NCI-H69 (cell line): ENCODE data around the gene GPATCH8.

Experiments used
- DNase-seq: peaks from one replicate; lab custom pipeline; 2025; lab: John Stamatoyannopoulos, UW

The GPATCH8 gene

DNA sequence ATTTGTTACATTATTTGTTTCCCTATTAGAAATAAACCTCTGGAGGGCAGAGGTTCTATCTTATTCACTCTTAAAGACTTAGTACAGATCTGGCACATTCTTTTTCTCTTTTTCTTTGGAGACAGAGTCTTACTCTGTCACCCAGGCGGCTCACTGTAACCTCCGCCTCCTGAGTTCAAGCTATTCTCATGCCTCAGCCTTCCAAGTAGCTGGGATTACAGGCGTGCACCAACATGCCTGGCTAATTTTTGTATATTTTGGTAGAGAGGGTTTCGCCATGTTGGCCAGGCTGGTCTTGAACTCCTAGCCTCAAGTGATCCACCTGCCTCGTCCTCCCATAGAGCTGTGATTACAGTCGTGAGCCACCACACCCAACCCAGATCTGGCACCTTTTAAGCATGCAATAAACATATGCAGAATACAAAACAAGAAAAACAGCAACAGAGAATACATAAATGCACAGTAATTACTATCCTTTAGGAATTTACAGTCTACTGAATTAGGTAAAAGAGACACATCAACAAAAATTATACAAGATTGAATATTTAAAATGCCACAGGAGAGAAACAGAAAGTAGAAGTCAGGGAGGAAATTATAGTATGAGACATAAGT lies 52.1 kb downstream of the GPATCH8 start:
- no peak for DNase-seq

DNA sequence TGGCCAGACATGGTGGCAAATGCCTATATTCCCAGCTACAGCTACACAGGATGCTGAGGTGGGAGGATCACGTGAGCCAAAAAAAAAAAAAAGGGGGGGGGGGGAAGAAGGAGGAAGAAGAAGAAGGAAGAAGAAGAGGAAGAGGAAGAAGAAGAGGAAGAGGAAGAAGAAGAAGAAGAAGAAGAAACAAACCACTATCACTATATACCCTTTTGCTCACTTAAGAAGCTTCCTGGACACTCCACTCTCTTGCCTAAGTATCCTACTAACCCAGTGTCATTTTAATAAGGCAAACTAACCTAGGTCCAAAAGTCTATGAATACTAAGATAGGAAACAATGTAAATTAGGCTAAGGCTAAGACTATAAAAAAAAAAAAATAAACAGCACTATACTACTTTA lies 54.8 kb downstream of the GPATCH8 start:
- no peak for DNase-seq

DNA sequence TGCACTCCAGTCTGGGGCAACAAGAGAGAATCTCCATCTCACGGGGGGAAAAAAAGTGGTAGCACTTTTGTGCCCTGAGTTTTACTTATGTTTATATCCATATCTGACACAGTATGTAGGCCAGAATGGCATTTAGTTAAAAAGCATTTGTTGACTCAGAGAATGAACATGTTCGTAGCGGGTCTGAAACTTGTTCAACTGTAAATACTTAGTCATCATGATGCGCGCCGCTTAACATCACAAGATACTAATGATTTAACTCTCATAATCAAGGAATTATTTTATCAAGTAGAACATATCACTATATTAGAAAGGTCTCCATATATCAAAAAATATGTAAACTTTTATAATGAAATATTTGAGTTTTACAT lies 58.5 kb downstream of the GPATCH8 start:
- no peak for DNase-seq

DNA sequence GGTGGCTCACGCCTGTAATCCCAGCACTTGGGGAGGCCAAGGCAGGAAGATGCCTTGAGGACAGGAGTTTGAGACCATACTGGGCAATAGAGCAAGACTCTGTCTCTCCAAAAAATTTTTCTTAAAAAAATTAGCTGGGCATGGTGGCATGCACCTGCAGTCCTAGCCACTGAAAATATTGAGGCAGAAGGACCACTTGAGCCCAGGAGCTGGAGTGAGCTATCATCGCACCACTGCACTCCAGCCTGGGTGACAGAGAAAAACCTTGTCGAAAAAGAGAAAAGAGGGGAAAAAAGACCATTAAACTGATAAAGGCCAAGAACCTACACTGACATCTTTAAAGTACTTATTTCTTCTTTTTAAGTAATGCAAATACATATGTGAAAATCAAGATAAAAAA lies 60.4 kb downstream of the GPATCH8 start:
- DNase-seq, result no peak

DNA sequence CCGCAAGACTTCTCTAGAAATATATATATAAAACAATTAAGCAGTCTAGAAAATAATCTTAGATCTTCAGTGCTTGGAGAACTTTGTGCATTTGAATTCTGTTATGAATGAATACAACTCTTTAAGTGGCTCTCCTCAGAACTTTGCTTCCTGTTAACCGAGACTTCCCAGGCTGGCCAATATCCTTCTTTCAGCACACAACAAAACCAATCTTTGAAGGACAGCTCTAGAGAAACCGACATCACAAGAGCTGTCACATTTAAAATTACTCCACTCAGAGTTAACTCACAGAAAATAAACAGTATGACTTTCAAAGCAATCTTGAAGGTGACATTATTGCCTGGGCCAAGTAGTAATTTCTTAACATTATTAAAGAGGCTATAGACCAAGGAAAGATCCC lies 64.0 kb downstream of the GPATCH8 start:
- no peak for DNase-seq

DNA sequence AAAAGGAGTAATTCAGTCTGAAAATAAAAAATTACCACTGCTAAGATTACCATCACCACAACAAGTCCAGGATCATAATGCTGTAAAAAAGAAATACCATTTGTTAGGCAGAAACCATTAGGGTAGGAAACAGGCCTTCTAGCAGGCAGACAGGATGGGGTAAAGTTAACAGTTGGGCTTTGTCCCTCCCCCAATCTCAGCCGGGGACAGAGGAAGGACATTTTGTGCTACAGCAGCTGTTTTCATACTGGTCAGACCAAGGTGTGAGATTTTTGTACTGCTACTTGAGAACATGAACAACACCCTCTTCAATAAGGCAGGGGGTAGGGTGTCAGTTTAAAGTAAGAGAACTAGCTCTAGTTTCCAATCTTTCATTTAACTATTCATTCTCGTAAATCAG lies 64.6 kb downstream of the GPATCH8 start:
- DNase-seq, result no peak

DNA sequence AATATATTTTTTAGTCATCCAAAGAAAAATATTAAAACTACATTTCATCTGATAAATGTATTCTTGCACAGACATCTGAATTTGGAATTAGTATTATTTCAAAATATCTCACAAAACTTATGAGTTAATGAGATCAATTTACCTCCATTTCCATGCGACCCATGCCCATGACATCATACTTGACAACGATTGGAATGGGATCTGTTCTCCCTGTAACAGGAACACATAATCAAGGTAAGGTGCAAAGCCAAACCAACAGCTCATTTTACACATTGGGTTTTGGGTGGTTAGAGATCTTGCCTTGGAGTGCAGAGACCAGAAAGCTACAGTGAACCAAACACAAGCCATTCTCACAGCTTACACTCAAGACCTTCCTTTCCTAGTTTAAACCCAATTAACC lies 66.9 kb downstream of the GPATCH8 start:
- DNase-seq, result no peak

DNA sequence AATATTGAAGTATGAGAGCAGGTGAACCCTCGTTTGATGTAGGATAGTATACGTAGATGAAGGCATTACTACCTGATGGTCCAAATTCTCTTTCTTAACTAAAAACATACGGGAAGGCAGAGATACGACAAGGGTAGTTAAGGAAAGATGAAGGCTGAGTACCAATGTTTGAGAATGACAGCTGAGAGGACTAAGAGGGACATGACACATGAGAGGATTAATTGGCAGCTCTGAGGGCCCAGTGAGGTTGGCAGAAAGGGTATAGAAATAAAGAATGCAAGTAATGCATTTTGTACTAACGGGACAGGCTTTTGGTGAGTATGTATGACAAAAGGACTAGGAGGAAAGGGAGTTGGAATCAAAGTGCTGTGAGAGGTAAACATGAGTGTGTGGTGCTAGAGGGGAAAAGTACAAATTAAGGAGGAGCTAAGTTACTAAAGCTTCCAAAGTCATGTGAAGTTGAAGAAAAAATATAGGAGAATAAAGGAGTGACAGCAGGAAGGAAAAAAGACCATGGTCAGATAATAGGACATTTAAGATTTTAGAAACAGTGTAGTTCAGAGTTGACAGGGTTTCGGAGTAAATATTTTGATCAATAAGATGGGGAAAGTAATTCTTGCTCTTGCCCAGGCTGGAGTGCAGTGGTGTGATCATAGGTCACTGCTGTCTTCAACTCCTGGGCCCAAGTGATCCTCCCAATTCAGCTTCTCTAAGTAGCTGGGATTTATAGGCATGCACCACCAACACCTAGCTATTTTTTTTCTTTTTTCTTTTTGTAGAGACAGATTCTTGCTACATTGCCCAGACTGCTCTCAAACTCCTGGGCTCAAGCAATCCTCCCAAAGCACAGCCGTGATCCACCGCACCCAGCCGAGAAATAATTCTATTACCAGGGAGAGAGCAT lies 70.7 kb downstream of the GPATCH8 start:
- DNase-seq, result no peak

DNA sequence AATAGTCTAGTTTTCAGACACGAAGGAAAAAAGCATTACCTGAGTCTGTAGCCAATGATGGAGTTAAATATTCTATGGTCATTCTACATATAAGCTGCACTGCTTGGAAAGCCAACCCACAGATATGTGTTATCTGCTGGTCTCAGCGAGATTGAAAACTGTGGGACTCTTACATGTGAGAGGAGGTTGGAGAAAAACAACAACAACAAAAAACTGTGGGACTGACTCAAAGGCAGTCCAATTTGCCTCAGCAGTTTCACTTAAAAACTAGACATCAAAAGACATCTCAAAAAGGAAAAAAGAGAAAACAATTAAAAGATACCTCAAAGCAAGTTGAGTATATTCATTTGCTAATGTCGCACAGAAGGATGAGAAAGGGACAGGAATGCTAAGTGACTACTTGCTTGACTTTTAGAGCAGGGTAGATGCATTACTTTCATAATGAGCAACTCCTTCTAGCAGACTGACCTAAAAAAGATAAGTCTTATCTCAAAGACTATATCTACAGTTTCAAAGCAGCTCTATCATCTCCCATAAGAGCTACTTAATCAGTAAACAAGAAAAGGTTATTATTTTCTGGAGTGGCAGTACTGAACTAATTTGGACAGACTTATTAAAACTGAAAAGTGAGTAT lies 78.3 kb downstream of the GPATCH8 start:
- no peak for DNase-seq

DNA sequence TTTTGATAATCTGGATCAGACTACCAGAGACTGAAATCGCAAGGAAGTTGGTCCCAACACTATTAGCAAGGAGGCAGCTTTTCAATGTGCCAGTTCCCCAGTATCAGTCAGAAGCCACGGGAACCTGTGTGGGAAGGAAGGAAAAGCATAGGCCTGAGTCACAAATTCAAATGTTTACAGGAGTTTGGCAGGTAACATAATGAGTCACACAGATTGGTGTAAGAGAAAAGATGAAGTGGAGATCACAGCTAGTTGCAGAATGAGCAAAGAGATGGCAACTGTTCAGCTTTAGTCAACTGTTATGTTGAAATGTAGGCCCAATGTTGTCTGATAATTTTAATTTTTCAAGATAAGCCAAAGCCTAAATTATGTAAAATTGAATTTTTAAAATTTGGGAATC lies 85.7 kb downstream of the GPATCH8 start:
- no peak for DNase-seq

DNA sequence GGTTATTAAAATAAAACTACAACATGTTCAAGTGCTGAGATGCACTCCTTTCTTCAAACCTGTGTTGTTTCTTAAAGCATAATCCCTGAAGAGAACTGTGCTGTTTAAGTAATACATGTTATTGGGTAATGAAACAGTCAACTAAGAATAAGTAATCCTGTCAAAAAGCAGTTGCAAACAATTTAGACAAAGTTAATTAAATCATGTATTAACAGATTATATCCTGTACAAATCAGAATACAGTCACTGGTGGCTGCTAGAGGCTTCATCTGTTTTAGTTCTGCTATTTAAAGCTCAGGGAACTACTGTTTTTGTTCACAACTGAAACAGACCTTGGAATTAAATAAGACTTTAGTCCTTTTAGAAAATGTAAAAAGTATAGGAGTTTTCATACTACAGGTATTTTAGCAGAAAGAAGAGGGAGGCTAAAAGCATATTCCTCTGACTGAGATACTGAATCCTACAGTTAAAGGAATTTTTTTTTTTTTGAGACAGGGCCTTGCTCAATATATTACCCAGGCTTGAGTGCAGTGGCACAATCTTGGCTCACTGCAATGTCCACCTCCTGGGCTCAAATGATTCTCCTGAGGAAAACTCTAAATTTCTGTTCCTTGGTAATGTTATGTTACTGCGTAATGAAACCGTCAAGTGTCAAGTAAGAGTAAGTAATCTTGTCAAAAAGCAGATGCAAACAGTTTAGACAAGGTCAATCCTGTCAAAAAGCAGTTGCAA lies 86.5 kb downstream of the GPATCH8 start:
- no peak for DNase-seq

DNA sequence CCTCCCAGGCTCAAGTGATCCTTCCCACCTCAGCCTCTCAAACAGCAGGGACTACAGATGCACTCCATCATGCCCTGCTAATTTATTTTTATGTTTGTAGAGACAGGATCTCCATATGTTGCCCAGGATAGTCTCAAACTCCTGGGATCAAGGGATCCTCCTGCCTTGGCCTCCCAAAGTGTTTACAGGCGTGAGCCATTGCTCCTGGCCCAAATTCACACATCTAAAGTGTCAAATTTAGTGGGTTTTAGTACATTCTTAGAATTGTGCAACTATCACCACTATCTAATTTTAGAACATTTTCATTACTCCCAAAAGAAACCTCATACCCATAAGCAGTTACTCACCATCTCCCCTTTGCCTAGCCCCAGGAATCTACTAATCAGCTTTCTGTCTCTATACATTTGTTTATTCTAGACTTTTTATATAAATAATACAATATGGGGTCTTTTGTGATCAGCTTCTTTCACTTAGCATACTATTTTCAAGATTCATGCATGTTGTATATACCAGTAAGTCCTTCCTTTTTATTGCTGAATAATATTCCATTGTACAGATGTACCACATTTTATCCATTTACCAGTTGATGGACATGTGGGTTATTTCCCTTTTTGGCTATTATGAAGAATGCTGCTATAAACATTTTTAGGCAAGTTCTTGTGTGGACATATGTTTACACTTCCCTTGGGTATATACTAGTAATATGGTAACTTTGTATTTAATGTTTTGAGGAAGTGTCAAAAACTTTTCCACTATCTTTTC lies 88.6 kb downstream of the GPATCH8 start:
- no peak for DNase-seq

DNA sequence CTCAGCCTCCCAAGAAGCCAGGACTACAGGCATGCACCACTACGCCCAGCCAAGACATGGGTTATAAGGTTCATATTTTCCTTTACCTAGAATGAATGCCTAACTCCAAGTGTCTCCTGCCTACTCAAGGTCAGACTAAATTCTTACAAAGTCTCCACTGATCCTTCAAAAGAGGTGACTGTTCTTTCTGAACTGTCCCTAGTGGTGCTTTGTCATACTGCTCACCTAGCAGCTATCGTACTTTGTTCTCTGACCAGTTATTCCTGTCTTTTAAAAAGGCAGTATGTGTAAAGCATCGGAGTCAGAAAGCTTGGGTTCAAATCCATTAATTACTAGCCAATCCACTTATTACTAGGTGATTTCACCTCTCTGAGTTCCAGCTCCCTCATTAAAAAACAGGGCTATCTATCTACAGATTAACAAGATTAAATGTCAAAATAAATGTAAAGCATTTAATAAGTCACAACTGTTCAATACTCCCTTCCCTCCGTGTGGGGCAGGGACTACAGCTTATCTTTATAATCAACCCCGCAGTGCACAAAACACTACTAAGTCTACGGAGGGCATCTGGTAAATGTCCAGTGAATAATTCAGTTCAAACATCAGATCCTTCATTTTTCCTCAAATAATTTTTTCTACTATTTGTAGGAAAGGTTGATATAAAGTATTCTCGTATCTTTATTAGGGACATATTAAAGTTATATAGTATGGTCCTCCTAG lies 93.7 kb downstream of the GPATCH8 start:
- no peak for DNase-seq

DNA sequence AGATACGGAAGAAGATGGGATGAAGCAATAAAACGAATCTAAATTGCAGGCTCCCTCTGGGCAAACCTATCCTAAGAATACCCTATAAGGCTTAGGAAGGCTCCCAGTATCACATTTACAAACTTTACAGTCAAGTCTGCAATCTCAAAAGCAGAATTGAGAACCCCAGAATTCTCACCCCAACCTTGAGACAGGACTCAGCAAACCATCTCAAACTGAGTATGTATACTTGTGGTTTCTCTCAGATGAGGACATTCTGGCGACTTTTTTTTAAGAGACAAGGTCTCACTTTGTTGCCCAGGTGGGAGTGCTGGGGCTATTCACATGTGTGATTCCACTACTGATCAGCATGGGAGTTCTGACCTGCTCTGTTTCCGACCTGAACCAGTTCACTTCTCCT lies 94.4 kb downstream of the GPATCH8 start:
- no peak for DNase-seq

DNA sequence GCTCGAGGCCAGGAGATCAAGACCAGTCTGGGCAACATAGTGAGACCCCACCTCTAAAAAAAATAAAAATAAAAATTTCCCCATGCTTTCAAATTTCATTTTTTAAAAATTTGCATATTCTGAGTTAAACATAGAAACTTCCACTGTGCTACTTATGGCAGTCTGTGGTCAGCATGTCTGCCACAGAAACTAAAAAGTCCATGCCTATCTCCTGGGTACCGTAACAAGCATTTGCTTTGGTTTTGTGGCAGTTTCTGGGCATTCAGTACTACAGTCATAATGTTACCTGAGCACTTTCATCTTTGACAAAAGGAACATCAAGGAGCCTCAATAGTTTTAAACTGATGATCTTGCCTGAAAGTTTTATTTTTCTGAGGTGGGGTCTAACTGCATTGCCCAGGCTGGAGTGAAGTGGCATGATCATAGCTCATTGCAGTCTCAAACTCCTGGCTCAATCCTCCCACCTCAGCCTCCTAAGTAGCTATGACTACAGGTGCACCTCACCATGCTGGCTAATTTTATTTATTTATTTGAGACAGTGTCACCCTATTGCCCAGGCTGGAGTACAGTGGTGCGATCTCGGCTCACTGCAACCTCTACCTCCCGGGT lies 100.5 kb downstream of the GPATCH8 start:
- no peak for DNase-seq

DNA sequence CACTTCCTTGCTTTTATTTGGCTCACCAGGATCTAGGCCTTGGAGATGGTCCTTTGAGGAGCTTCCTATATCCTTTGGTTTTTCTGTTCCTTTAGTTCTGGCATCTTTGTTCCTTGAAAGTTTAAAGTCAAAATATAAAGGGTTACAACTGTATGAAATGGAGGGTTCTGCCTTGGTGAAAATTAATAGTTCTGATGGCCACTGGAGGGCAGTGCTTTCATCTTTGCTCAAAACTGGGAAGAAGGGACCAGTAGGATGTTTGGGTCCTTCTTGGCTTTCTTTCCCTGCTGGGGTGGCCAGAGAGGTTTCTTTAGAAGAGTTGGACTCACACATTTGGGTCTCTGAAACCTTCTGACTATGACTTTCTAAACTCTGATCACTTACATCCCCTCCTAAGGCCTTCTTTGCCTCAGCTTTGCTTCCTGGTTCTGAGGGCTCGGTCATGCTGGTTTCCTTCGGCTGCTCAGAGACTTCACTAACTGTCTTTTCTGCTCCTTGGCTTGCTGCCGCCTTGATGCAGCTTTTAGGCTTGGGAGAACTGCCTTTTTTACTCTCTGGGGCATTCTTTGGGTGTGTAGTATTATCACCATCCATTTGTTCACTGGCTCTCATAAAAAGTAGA lies 102.9 kb downstream of the GPATCH8 start:
- DNase-seq, result no peak

DNA sequence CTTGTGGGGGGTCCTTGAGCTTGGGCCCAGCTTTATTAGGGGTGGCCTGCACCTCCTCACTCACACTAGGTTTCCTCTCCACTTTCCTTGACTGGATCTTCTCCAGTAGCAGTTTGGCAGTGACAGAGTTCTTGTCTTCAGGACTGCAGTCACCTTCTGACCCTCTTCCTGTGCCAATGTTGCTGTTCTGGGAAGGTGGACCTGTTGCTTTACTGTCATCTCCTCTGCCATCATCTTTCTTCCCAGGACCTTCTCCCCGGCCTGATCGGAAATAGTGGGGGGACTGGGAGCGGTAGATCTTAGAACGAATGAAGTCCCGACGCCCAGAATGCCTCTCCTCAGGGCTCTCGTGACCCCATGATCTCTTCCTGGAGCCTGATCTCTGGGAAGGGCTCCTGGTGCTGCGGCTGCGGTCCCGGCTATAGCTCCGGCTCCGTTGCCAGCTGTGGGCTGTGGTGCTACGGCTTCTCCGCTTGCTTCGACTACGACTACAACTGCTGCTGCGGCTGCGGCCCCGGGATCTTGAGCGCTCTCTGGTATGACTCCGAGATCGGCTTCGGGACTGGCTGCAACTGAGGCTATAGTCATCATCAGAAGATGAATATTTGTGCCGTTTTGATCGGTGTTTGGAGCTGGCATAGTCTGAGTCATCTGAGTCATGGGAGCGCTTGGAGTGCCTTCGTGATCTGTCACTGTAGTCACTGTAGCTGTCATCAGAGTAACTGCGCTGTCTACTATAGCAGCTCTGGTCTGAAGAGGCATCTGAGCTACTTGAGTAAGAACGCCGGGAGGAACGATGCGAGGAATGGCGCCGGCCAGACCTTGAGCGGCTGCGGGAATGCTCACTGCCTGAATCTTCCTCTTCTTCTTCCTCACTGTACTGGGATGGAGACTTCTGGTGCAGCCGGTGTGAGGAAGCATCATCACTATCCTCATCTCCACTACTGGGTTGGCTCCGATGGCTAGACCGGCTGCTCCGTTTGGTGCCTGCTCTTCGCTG lies 104.2 kb downstream of the GPATCH8 start:
- DNase-seq, result no peak

DNA sequence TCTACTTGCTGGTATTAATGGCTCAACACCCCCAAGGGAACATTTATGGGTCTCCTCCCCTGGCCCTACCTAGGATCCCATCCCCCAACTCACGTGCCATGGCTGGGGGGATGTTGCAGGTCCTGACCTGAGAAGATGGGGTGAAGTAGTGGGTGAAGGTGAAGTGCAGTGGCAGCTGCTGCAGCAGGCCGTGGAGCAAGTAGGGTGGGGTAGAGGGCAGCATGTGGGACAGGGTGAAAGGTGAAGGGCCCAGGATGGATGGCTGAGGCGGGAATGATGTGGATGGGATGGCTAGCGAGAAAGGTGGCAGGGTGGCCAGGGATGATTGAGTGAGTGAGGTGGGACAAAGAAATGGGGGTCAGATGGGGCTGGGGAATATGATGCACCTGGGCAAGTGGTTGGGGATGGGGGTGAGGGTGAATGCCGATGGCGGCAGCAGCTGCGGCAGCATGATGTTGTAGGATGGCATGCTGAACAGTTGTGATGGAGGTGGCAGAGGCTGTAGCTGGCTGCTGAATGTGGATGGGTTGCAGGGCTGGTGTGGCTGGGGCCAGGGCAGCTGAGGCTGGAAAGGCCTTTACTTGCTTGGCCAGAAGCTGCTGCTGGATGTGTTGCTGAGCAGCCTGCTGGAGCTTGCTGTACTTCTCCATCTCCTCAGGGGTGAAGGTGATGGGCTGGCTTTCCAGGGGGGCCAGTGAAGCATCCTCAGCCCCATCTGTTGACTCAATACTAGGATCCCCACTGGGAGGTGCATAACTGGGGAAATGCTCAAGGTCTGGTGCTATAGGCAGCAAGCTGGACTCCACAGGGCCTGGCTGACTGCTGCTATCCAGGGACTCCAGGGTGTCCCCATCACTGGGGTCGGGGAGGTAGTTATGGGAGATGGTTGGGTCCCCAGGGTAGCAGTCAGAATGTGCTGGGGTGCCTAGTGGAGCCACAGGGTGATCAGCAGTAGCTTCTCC lies 105.4 kb downstream of the GPATCH8 start:
- DNase-seq, result no peak
